BJ (cell line): ENCODE data around the gene TMEM178B. TPM values are rescaled to one million over a fixed set of nuclear protein-coding genes. Genes with fewer than 3 reads are reported as not detected.

Experiments
- CTCF ChIA-PET: fragments of 350-600 bp; formaldehyde crosslinking; extraction: SDS; loops from one replicate; lab custom pipeline; 2021; ENCODE audit warnings: antibody characterized with exemption, inconsistent platforms; lab: Yijun Ruan, JAX
- POLR2A ChIA-PET: fragments of 300-600 bp; sonication (Branson Sonifier 250); formaldehyde crosslinking; extraction: SDS; loops from one replicate; lab custom pipeline; 2021; ENCODE audit warnings: antibody characterized with exemption; lab: Charles Lee
- DNase-seq: peaks from one replicate; pipeline ENCODE4 v3.0.0-alpha.2; 2011; ENCODE audit warnings: low read depth
- H3K27me3 ChIP-seq: 2 replicates; pipeline ENCODE4 v1.6.0; 2011; ENCODE audit warnings: low read length; ENCODE audit not compliant: control insufficient read depth, insufficient read depth
- H3K36me3 ChIP-seq: 2 replicates; pipeline ENCODE4 v1.5.1; 2011; ENCODE audit warnings: low read length; ENCODE audit not compliant: control insufficient read depth, insufficient read depth
- H3K4me3 ChIP-seq: 2 replicates; pipeline ENCODE4 v1.5.1; 2011; ENCODE audit warnings: low read depth, mild to moderate bottlenecking, control low read depth, low read length
- polyA plus RNA-seq: library from polyadenylated mRNA; depleted of rRNA; stranded (reverse); fragments of >200 nt; gene quantifications from 2 replicates; pipeline ENCODE4 v1.2.3, GENCODE V29; 2011
- TF ChIP-seq, protein P1 (sequence below): IDR thresholded peaks from 2 replicates; pipeline ENCODE4 v1.5.1; 2011; ENCODE audit warnings: low read depth, mild to moderate bottlenecking, control low read depth, inconsistent platforms, low read length, moderate library complexity; ENCODE audit not compliant: insufficient read depth

The TMEM178B gene
- polyA plus RNA-seq, 1 experiment = 0.43 TPM

DNA sequence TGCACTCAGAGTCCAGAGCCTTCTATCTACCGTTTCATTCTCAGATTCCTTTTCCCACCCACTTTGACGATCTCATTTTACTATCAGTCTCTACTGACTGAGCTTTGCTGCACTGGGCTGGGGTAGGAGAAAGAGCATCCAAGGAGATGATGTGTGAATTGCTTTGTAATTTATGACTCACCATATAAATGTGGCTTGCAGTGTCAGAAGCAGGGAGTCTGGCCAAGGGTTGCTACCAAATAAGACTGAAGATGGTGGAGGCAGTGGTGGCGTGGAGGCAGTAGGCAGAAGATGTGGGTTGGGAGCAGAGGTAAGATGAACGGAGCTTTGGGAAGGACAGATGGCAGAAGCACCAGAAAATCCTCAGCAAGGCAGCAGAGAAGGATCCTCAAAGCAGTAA is 404.0 kb downstream of the TMEM178B start:
- ChIA-PET POLR2A (no interaction called here), CTCF (no interaction called here)
- H3K36me3 ChIP-seq = no peaks in the 10 kb centered on the region

DNA sequence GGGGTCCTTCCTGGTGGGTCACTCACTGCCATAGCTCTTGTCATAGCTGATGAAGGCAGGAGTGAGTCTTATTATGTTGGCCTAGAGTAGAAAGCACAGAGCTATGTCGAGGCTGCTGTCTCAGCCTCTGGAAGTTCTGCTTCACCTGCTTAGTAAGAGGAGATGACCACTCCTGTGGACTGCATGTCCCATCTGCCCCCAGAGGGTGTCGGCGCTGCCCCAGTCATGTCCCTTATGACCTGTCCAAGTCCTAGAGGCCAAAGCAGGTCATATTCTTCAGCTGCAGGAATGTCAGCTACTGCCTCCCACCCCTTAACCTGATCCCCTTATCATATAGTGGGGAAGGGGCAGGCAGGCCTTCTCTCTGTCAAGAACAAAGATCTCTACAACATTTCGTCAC is 405.0 kb downstream of the TMEM178B start:
- TF ChIP-seq, protein P1, sequence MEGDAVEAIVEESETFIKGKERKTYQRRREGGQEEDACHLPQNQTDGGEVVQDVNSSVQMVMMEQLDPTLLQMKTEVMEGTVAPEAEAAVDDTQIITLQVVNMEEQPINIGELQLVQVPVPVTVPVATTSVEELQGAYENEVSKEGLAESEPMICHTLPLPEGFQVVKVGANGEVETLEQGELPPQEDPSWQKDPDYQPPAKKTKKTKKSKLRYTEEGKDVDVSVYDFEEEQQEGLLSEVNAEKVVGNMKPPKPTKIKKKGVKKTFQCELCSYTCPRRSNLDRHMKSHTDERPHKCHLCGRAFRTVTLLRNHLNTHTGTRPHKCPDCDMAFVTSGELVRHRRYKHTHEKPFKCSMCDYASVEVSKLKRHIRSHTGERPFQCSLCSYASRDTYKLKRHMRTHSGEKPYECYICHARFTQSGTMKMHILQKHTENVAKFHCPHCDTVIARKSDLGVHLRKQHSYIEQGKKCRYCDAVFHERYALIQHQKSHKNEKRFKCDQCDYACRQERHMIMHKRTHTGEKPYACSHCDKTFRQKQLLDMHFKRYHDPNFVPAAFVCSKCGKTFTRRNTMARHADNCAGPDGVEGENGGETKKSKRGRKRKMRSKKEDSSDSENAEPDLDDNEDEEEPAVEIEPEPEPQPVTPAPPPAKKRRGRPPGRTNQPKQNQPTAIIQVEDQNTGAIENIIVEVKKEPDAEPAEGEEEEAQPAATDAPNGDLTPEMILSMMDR = no peak
- Histone ChIP-seq H3K36me3 (no peaks in the 10 kb centered on the region), H3K27me3 (no peaks in the 10 kb centered on the region), H3K4me3 (no peak overlapping the region)
- POLR2A ChIA-PET = no interaction called here
- DNase-seq = no peak
- CTCF ChIA-PET = no interaction called here

More for the DNA sequence above, 404.0 kb downstream of the TMEM178B start:
- TF ChIP-seq, protein P1 = no peak
- no peak for DNase-seq
- Histone ChIP-seq H3K4me3 (no peak overlapping the region), H3K27me3 (no peaks in the 10 kb centered on the region)

DNA sequence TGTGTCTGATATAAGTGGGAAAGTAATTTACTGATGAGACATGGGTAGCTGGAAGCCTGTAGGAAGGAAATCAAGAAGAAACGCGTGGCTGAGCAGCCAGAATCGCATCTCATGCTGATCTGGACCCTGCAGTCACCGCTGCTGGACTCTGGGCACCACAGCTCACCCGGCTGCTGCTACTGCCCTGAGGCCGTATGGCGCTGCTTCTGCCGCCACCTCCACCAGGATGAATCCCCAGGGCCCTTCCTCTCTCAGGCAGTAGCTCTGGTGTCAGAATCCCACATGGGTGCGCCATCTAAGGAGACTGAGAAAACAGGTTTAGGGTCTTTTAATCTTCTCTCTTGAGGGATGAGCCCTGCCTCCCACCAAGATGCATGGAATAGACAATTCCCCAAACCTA is 407.1 kb downstream of the TMEM178B start:
- DNase-seq = no peak
- TF ChIP-seq, protein P1 = no peak
- POLR2A ChIA-PET = no interaction called here
- H3K36me3 ChIP-seq = no peaks in the 10 kb centered on the region
- H3K27me3 ChIP-seq = no peaks in the 10 kb centered on the region
- CTCF ChIA-PET = no interaction called here
- H3K4me3 ChIP-seq = no peak overlapping the region

DNA sequence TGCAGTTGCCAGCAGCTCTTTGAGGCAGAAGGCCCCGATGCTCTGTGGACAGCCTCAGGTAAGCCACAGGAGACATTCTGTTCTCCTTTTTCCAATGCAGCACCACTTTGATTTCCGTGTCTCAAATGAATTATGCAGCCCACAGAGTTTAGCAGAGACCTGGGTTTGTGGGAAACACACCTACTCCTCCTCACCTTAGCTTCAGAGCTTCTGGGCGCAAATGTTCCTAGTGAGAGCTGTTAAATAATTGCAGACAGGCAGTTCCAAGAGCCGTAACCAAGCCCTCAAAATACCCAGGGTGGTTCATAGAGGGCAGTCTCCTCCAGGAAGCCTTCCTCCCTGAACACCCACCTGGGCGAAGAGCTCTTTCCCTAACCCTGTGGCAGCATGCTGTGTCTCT is 408.1 kb downstream of the TMEM178B start:
- H3K27me3 ChIP-seq = no peaks in the 10 kb centered on the region
- no peak for DNase-seq
- H3K36me3 ChIP-seq = no peaks in the 10 kb centered on the region
- TF ChIP-seq, protein P1 = no peak
- no peak overlapping the region for H3K4me3 ChIP-seq
- CTCF ChIA-PET = interaction anchor here (0.7 kb wide), 1 partner anchor 25 kb away, joined by 3 read pairs; no protein-coding TSS in a partner anchor
- POLR2A ChIA-PET = no interaction called here

DNA sequence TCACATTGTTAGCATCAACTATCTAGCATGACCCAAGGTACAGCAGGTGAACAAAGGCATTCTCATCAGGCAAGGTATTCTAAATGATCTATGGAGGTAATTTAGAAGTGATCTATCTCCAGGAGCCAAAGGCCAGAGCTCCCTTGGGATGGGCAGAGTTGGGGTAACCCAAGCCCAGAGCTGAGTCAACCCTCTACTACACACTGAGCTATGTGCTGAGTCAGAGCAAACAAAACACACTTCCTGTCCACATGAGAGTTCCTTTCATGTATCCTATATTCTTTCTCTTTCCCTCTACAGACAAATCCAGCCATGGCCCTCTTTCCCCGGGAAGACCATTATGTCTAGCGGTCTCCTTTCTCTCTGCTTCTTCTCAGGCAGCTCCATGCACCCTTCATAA is 409.2 kb downstream of the TMEM178B start:
- ChIA-PET CTCF (no interaction called here), POLR2A (no interaction called here)
- DNase-seq = no peak
- H3K4me3 ChIP-seq = no peak overlapping the region
- no peaks in the 10 kb centered on the region for H3K27me3 ChIP-seq
- no peaks in the 10 kb centered on the region for H3K36me3 ChIP-seq
- TF ChIP-seq, protein P1 = no peak
